NCI-H2029 treated with DMSO at 0.1 percent for 48 hours (cell line): ENCODE measurements around the gene HNRNPA2B1.

ENCODE experiments used
- DNase-seq: peaks from one replicate; lab custom pipeline; 2025; lab: John Stamatoyannopoulos, UW

The HNRNPA2B1 gene

GRCh38 chr7:26200444-26201246 lies at the start of gene HNRNPA2B1:
Gene HNRNPA2B1, minus strand, starts transcription at chr7:26200746. Its CDS starts 169 bp downstream, at chr7:26200577.
- DNase-seq = peak; percentile 97

DNA sequence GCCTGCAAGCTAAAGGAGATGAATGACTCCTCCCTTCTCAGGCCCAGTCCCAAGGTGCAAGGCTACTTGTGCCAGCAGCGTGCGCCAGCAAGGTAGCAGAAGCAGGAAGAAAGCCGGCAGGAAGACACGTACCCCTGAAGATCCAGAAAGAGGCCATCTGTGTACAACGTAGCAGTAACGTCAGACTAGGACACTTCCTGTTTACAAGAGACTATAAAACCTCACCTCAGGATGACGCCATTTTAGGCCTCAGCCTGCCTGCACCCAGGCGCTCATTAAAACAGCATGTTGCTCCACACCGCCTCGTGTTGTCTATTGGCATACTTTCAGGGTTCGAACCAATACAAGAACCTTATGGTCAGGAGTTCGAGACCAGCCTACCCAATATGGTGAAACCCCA lies 49.7 kb upstream of the HNRNPA2B1 start:
- no peak for DNase-seq

- DNase-seq = no peak
These were observed 44.6 kb upstream of the HNRNPA2B1 start for GRCh38 chr7:26245150-26245549.

DNA sequence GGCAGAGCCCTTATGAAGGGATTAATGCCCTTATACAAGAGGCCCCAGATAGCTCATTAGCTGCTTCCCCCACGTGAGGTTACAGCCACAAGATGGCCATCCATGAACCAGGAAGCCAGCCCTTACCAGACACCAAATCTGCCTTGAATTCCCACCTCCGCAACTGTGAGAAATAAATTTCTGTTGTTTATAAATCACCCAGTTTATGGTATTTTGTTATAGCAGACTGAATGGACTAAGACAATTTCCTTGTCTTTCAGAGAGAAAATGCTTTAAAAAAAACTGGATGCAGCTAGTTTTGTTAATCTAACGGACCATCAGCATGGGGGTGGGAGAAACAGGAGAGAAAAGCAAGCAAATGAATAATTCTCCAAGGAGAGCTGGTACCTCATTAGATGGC lies 37.5 kb upstream of the HNRNPA2B1 start:
- no peak for DNase-seq

- no peak for DNase-seq
These were observed 36.7 kb upstream of the HNRNPA2B1 start for GRCh38 chr7:26237035-26237807.

DNA sequence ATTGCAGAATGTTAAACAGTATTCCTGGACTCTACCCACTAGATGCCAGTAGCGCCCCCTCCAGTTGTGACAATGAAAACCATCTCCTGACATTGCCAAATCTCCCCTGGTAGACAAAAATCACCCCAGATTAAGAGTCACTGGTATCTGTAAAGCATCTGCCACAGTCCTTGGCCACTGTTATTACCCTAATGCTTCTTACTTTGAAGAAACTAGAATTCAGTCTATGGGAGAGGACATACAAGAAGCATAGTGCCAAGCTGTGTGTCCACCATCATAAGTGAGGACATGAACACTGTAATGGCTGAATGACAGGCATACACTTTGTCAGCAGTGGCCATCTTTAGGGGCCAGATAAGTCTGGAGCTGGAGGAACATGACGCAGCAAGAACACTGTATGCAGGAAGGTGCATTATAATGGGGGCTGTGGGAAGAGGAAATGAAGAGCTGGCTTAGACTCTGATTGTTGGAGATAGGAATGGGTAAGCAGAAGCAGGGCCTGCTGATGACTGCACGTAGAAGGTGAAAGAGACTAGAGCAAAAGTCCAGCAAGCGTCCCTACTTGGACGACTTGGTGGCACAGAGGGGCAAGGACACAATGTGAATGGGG lies 33.5 kb upstream of the HNRNPA2B1 start:
- DNase-seq = no peak

DNA sequence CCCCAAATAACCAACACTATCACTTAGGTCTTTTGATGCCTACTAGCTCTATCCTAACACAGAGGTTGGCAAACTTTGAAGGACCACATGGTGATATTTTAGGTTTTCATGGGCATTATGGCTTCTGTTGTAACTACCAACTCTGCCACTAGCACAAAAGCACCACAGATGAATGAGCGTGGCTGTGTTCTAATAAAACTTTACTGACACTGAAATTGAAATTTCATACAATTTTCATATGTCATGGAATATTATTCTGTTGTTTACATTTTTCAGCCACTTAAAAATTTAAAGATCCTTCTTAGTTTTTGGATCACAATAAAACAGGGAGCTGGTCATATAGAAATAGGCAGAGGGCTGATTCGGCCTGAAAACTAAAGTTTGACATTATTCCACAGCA lies 27.4 kb upstream of the HNRNPA2B1 start:
- DNase-seq = no peak

DNA sequence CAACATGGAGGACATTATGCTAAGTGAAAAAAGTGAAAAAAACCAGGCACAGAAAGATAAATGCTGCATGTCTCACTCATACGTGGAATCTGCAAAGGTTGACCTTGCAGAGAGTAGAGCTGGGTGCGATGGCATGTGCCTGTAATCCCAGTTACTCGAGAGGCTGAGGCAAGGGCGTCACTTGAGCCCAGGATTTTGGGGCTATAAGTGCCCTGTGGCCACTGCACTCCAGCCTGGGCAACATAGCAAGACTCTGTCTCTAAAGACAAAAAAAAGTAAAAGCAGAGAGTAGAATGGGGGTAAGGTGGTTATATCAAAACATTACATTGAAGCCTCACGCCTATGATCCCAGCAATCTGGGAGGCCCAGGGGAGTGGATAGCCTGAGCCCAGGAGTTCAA lies 23.8 kb upstream of the HNRNPA2B1 start:
- DNase-seq = no peak

DNA sequence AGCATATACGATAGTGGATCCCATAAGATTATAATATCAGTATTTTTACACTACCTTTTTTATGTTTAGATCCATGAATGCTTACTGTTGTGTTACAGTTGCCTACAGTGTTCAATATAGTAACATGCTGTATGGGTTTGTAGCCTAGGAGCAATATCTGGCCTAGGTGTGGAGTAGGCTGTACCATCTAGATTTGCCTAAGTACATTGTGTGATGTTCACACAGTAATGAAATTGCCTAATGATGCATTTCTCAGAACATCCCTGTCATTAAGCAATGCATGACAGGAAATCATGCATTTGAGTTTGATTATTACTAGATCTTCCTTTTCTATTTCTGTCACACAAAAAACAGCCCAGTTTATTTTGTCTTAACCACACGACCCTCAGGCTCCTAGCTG lies 15.5 kb upstream of the HNRNPA2B1 start:
- DNase-seq = no peak

DNA sequence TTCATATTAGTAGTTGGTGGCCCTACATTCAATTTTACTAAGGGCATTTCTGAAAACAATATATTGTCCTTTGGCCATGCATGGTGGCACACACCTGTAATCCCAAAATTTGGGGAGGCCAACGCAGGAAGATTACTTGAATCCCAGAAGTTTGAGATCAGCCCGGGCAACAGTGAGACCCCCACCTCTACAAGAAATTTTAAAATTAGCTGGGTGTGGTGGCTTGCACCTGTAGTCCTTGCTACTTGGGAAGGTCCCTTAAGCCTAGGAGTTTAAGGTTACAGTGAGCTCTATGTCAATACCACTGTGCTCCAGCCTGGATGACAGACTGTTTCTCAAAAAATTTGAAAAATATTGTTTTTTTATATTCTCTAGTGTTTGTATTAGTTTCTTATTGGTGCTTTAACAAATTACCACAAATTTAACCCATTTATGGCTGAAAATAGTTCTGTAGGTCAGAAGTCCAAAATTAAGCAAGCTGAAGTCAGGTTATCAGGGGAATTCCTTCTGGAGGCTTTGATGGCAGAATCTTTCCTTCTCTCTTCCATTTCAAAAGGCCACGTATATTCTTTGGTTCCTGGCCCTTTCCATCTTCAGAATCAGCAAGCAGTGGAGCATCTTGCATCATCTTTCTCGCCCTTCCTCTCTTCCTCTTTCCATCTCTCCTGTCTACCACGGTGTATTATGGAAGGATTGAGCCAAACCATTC lies 13.4 kb upstream of the HNRNPA2B1 start:
- DNase-seq = no peak

DNA sequence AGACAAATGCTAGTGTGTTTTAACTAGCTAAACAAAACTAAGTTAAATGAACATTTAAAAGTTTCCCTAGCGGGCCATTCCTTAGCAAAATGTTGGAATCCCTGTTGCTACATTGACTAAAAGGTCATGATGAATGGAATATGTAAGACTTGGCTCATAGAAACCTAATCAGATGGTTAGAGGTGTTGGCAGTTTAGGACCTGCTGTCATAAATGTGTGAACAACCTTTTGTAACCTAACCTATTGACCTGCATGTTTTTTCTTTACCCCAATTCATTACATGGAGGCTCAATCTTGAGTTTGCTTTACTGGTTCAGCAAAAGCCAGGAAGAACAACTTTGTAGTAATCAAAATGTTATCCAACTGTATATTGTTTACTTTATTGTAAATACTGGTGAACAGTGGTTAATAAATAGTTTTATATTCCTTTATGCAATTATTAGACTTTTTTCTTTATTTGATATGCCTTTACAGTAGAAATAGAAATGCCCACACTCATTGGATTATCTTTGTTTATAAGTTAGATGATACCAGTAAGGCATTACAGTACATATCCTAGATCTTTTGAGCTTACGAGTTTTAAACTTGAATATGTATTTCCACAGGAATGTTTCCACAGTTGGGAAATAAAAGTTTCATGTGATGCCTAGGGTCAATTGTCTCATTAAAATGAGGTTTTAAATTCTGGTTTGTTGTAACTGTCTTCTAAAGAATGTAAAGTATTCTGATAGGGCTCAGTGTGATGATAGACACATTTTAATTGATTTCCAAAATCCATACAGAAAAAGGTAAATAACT lies 12.6 kb upstream of the HNRNPA2B1 start:
- DNase-seq = no peak

DNA sequence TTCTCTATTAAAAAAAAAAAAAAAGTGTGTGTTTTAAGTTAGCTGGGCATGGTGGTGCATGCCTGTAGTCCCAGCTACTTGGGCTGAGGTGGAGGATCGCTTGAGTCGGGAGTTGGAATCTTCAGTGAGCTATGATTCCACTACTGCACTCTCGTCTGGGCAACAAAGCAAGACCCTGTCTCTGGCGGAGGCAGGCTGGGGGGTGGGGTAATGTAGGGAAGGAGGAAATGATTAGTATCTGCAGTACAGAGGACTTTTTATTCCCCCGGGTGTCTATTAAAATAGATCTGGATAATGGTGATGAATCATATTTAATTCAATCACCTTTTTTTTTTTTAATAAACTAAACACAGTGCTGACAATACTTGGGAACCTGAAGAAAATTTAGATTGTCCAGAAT lies 7.5 kb upstream of the HNRNPA2B1 start:
- no peak for DNase-seq

DNA sequence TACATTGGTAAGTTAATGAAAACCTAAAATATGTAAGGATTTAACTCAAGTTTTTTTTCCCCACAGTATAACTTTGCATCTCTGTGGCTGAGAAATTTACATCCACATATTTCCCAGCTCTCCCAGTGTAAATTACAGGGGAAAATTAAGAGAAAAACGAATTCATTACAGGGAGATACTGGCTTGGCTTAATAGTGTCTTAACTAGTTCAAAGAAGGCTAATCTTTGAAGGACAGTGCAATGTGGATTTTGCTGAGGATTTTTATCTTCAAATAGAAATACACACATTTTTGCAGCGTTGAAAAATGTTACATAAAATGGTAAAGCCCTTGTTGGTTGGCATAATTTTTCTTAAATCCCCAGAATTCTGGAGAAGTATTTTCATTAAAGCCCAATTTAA lies 2.5 kb upstream of the HNRNPA2B1 start:
- no peak for DNase-seq

DNA sequence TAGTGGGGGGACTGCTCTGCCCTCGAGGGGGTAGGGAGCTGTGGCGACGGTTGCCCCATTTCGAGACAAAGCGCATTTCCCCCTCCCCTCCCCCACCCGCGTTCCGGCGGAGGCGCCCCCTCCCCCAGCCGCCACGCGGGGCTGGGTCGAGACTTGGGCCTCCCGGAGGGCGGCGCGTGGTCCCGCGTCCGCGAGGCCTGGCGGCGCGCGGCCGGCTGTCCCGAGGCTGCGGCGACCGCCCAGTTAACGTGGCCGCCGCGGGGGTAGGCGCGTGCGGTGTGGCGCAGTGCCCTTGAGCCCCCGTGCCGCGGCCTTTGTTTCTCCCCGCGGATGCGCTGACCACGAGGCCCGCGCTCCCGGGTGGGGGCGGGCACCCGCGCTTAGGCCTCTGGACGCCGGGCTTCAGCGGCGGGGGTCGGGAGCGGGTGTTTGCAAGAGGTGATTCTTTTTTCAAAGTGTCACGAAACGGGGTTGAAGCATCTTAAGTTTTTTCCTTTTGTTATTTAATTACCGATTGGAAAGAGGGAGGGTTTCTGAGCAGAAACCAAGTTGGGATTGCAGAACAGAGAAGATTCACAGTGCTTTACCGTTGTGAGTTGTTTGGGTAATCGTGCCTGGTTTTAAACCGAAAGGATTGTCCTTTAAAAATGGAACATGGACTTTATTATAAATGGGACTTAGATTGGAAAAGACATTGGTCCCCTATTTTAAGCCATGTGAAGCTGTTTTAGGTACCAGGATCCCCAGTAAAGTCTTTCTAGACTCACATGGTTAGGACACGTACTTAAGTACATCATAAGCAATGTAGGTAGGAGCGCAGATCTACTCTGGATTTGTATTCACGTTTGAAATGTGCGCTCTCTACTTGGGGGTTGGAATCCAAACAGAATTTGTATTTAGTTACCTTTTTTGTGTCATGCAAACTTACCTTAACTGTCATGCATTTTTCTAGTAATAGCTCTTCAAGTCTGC lies 1.8 kb upstream of the HNRNPA2B1 start:
- DNase-seq = no peak

DNA sequence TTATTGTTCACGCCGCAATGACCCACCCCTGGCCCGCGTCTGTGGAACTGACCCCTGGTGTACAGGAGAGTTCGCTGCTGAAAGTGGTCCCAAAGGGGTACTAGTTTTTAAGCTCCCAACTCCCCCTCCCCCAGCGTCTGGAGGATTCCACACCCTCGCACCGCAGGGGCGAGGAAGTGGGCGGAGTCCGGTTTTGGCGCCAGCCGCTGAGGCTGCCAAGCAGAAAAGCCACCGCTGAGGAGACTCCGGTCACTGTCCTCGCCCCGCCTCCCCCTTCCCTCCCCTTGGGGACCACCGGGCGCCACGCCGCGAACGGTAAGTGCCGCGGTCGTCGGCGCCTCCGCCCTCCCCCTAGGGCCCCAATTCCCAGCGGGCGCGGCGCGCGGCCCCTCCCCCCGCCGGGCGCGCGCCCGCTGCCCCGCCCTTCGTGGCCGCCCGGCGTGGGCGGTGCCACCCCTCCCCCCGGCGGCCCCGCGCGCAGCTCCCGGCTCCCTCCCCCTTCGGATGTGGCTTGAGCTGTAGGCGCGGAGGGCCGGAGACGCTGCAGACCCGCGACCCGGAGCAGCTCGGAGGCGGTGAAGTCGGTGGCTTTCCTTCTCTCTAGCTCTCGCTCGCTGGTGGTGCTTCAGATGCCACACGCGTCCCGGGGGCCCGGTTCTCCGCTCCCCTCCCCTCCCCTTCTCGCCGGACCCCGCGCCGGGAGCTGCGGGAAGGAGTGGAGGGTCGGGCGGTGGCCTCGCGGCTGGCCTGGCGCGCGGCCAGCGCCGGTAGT lies 887 bp upstream of the HNRNPA2B1 start, which contains the start of gene CBX3:
Gene CBX3 (plus strand): TSS at position 499 of the 772 bp plus-strand sequence. CDS start 1,254 bp downstream, outside the sequence.
- DNase-seq = no peak

DNA sequence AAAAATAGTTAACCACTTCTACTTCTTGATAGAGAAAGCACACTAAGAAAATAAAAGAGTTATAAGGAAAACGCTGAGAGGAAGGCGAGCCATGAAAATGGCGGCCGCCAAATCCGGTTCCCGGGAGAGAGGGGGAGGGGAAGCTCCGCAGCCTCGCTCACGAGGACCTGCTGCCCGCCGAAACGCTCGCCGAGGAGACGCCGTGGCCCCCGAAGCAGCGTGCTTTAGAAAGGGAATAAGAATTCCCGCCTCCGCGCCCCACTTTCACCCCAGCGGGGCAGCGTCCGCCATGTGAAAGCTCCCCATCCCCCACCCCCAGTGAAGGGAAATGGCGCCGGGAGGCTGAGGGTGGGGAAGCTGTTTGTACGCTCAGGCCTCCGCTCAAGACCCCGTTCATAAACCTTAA lies 505 bp downstream of the HNRNPA2B1 start:
- peak; percentile 40 for DNase-seq

- no peak for DNase-seq
These were observed 1.1 kb downstream of the HNRNPA2B1 start for GRCh38 chr7:26199301-26200037.

DNA sequence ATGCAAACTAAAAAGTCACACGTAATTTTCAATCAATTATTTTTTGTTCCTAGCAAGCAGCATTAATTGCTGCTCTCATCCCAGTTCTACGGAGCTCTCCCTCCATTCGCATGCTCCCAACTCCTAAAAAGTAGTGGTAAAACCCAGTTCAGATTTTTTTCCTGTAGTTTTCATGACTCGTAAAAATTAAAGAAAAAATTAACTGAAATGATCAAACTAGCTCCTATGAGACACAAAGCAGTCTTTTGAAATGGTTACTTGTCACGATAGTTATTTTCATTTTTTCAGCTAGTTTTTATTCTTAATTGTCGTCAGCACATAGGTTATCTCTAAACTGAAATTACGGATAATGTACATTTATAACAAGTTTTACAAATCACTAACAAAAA lies 1.8 kb downstream of the HNRNPA2B1 start:
- DNase-seq = no peak
